Activated CD4-positive, alpha-beta T cell treated with anti-CD3 and anti-CD28 coated beads for 1 hour (primary cell): ENCODE results near the gene TWIST2.

ENCODE experiments used
- DNase-seq: peaks from one replicate; pipeline ENCODE4 v3.0.0-alpha.2; 2020

Gene TWIST2

DNA sequence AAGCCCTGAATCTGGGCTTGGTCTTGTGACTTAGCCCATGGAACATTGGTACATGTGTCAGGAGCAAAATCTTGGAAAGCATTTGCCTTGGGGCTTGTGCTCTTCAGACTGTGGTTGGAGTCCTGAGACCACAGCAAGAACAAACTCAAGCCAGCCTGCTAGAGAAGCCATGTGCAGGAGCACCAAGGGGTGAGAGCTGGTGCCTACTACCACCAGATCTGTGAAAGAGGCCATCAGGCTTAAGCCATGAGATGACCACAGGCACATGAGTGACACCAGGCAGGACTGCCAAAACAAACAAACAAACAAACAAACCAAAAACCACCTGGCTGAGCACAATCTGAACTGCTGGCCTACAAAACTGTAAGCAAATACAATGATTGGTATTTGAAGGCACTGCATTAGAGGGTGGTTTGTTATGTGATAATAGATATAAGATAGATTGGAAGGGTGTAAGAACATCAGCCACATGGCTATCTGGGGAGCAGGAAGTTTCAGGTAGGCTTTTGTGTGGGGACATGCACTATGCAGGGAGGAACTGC lies 9.0 kb upstream of the TWIST2 start:
- DNase-seq, result no peak

DNA sequence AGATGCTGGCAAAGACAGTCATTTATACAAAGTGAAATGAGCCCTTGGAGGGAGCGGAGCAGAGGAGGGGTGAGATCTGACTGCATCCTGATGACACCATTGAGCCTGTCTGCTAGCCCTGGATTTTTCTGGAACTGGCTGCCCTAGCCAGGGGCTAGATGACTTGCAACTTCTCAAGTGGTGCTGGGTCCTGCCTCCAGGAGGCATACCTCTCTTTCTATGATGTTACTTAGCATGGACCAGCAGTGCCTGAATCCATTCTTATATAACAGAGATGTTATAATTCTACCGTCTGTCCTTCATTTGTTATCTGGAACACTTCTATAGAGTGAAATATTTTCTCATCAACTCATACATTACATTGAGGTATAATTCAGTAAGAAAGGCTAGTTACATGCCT lies 8.5 kb upstream of the TWIST2 start:
- no peak for DNase-seq

DNA sequence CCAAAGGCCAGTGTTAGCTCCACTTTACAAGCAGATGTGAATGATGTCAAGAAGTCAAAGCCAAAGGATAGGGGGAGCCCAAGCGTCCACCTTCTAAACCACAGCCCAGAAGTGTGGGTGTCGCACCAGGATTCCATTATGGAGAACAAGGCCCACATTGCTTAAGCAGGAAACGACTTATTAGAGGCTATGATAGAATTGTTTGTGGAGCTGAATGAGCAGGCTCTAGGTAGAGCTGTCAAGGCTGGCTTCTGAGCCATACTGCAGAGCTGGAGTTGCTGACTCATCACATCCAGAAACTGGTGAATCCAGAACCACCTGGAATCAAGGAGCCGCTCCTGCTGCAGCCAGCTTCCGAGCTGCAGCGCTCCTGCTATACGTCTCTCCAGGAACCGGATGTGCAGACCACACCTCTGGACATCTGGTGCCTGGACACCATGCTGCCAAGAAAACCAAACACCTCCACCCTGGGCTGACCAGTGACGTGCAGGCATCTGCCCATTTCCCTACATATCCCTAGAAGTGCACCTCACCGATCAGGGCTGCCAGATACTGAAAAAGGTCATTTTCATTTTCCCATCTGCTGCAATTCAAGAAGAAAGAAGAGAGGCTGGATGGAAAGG lies 6.2 kb upstream of the TWIST2 start:
- DNase-seq, result no peak

- no peak for DNase-seq
These were observed 4.4 kb upstream of the TWIST2 start for GRCh38 chr2:238843476-238843875.

DNA sequence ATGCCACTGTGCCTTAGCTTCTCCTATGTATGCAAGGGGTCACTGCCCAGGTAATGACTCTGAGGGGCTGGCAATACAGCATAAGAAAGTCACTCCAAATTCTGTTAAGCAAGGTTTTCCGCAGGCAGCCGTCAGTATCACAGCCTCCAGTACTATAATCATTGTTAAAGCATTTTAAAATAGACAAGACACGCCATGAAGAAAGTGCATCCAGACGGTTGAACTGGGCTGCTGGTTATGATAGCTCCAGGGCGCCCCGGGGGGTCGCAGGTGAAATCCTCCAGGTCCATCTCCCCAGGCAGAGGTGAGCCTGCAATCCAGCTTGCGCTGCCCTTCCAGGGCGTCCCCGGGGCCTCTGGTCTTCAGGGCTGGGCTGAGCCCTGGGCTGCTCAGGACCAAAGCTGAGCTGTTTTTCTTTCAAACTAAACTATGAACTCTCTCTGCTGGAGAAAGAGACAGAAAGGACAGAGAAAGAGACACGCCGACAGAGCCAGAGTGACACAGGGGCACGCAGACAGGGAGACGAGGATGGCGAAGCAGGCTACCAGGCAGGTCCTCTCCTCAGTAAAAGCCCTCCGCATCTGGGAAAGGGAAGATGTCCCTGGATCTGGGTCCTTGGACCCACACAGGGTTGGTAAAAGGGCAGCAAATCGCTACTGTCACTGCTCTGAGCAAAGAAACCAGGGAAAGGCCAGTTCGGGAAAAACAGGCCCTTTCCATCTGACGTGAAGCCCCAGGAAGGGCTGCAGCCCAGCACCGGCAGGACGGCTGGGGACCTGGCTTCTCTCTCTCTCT lies 2.1 kb upstream of the TWIST2 start:
- no peak for DNase-seq

DNA sequence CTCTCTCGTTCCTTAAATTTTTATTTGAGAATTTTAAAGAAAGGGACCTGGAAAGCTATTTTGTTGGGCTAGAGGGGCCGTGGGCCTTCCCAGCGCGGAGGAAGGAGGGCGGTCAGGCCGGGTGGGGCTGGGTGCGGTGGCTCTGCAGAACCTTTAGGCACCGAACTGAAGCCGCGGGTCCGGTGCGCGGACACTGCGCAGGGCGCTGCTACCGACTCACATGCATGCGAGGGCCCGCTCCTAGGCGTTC lies 1.6 kb upstream of the TWIST2 start:
- DNase-seq, result no peak

DNA sequence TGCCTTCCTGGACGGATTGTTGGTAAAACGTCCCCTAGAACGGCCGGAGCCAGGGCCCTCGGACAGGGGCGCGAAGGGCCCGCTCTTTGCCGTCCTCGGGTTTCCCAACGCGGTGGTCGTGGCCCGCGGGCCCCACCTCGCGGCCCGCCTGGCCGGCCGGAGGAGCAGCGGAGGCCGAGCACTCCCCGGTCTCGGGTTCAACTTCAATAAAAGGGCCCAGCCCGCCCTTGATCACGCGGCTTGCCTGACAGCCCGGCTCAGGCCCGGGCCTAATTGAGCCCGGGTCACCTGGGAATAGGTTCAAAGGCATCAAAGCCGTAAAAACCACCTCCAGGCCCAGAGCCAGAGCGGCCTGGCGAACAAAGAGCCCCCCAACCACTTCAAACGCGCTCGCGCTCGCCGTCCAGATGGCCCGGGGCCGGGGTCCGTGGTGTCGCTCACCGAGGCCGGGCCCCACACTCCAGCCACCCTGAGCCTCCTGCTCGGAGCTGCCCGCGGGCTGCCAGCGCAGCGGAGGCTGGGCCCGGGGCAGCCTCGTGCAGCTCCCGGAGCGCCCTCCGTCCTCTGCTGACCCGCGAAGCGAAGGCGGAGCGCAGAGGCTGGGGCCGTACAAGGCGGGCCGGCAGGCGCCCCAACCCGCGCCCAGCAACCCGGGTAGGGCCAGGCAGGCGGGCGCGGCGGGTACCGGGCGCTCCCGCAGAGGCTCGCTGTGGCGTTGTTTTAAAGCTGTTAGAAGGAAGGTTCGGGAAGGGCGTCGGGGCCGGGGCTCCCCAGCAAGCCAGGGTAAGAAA lies 1.1 kb upstream of the TWIST2 start:
- no peak for DNase-seq

- DNase-seq, result no peak
These were observed 475 bp upstream of the TWIST2 start for GRCh38 chr2:238847419-238847801.

DNA sequence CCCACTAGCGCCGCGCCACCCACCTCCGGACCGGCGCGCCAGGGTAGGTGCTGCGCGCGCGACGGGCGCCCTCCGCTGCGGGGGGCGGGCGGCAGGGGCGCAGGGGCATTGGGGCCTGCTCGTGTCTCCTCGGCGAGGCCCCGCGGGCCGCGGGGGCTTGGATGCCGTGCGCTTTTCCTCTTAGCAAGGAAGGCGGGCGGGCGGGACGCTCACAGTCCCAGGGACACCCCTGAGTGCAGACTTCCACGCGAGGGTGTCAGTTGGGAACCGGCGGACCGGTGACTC lies 748 bp downstream of the TWIST2 start:
- no peak for DNase-seq

GRCh38 chr2:238848976-238849853 lies 1.3 kb downstream of the TWIST2 start:
- DNase-seq, result no peak

GRCh38 chr2:238850091-238850490 lies 2.2 kb downstream of the TWIST2 start:
- DNase-seq, result no peak

DNA sequence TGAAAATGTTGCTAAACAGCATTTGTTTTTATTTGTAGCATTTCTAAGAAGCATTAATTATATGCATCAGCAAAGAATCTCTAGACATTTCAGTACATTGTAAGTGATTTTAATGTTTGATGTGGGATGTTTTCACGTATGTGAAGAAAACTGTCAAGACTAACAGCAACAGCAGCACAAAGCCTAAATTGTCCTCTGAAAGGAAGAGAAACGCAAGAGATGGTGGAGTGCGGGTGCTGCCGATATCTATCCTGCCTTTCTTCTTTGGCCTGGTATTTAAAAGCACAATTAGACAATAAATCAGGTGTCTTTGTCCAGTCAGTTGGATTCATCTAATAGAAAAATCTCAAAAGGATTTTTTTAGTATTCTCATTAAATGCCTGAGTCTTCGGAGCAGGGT lies 3.1 kb downstream of the TWIST2 start:
- no peak for DNase-seq

DNA sequence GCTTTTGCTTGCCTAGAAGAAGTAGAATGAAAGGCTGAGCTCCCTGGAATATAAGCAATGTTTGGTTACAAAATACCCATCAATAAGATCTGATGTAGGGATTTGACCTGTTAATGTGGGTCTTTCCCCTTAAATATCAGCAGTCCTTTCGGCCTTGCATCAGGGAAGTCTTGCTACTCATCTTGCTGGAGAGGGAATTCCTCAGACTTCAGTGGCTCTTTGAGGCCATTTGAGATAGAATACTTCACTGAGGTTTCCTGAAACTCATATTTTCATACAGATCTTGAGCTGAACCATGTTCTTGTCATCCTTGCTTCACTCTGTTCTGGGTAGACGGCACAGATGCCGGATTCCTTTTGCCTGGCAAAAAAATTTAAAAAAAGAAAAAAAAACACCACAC lies 3.9 kb downstream of the TWIST2 start:
- no peak for DNase-seq

DNA sequence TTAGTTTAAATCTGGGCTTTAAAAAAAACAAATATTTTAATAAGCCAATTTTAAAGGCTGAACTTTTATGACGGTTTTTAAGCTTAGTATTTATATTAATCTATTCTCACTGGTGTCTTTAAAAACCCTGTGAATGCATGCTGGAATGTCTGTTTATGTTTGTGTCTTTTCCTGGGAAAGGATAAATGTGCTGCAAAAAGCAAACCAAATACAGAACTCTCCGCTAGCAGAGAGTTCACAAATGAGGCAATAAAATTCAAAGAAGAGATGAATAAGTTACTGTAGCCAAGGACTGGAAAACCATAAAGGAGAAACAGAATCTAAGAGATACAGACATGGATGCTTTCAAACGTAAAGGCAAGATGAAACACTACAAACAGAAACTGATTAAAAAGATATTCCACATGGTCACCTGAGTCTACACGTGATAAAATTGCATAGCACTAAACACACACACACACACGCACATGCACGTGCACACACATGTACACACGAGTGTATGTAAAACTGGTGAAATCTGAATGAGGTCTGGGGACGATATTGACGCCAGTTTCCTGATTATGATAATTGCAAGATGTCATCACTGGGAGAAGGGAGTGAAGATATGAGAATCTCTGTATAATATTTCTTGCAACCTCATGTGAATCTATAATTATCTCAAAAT lies 4.5 kb downstream of the TWIST2 start:
- DNase-seq, result no peak

DNA sequence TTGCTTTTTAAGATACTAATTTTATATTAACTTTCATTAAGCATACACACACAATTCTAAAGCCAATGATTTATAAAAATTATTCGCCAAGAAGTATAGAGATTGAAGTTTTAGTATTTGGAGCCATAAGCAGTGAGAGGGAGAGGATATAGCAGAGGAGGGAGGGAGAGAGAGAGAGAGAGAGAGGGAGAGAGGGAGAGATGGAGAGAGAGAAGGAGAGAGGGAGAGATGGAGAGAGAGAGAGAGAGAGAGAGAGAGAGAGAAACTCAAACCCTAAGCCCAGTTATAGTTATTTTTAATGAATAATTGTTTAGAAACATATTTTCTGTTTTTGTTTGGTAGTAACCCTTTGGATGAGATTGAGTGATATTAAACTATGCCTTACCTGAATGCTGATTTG lies 5.3 kb downstream of the TWIST2 start:
- DNase-seq, result no peak

GRCh38 chr2:238853721-238854120 lies 5.8 kb downstream of the TWIST2 start:
- DNase-seq, result no peak

GRCh38 chr2:238854246-238854645 lies 6.4 kb downstream of the TWIST2 start:
- no peak for DNase-seq

DNA sequence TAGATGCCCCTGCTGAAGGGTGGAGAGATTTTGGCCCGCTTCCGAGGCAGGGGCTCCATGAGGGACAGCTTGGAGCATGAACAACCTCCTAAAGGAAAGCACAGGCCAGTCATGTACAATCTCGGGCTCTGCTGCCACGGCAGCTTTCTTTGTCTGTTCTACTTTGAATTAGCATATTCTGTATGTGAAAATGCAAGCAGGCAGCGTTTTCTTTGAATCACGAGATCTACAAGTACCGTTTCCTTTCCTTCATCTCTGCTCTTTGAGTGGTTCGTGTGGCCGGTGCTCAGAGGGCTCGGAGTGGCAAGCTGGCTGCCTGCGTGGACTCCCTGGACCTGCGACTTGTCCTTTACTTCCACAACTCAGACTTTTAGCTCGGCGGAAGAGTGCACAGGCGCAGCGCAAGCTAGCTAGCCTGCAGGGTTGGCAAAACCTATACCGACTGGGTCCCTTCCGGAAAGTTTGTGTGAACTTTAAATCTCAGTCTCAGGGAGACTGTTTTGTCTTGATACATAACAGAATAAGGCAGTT lies 6.9 kb downstream of the TWIST2 start:
- no peak for DNase-seq

- DNase-seq, result no peak
These were observed 7.4 kb downstream of the TWIST2 start for GRCh38 chr2:238855299-238855698.

GRCh38 chr2:238855891-238856580 lies 8.2 kb downstream of the TWIST2 start:
- DNase-seq, result no peak

DNA sequence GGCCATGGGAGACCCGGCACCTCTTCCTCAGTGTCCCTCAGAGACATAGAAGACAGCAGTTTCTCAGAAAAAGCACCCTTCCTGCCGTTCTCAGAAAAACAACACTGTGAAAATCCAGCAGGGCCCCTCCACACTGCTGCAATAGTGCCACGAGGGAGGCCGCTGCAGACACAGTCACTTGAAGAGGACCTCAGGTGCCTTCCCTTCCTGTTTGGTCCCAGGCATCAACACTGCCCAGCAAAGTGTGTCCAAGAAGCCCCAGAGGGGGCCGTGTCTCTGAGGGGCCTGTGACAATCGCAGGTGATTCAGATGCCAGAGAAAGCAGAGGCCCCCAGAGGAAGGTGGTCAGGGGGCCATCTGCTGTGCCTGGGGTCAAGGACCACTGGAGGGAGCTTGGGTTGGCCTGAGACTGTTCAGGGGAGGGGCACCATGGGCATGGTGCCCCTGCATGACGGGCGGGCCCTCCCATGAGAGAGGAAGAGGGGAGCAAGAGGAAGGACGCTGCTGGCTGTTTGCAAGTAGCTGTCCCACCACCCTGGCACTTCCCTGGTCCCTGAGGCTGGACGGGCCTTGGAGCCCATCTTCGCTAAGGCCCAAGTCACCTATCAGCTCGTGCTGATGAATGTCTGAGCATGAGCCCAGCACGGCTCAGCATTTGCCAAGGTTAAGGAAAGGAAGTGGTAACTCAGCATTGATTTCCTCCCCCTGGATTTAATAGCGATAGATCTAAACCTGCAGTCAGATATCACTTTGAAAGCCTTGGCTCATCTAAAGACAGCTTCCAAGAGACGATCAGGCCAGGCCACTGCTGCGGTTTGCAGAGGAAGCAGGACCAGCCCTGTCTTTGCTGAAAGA lies 9.1 kb downstream of the TWIST2 start:
- DNase-seq, result no peak
